Measurements from ENCODE around the gene SNAPC4.

DNA sequence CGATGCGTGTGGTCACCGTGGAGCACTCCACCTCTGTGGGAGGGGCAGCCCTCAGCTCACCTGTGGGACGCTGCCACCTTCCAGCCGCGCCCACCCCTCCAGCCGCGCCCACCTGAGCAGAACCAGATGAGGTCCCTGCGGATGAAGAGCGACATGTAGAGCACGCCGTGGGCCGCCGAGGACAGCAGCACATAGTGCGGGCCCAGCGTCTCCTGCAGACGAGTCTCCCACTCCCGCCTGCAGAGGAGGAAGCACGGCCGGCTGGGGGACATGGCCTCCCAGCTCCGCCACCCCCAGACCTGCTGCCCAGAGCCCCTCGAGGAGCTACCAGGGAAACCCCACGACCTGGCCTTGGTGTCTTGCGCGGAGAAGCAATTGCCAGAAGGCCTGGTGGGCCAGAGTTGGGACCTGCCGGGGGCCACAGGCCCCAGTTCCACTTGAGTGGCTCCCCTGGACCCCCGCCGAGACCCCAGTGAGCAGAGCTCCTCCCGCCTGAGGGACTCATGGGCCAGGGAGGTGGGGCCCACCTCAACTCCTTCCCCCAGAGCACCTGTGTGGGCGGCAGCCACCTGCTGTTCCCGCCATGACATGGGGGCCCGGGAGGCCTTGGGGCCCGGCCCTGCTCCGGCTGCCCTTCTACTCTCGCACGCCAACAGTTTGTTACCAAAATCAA is 33.2 kb upstream of the SNAPC4 start:
- TF ChIP-seq, protein P1, sequence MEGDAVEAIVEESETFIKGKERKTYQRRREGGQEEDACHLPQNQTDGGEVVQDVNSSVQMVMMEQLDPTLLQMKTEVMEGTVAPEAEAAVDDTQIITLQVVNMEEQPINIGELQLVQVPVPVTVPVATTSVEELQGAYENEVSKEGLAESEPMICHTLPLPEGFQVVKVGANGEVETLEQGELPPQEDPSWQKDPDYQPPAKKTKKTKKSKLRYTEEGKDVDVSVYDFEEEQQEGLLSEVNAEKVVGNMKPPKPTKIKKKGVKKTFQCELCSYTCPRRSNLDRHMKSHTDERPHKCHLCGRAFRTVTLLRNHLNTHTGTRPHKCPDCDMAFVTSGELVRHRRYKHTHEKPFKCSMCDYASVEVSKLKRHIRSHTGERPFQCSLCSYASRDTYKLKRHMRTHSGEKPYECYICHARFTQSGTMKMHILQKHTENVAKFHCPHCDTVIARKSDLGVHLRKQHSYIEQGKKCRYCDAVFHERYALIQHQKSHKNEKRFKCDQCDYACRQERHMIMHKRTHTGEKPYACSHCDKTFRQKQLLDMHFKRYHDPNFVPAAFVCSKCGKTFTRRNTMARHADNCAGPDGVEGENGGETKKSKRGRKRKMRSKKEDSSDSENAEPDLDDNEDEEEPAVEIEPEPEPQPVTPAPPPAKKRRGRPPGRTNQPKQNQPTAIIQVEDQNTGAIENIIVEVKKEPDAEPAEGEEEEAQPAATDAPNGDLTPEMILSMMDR (IDR thresholded peaks at IDR 0.05): no peak
- no peak for TF ChIP-seq POLR2A (IDR thresholded peaks at IDR 0.05)

Data from testis (tissue), 2 donors.